T-helper 1 cell treated with Interleukin-12 subunit alpha and Interleukin-12 subunit beta and Interleukin-4 antibody, amounts not matched to agents 30 ng/mL and 1 ng/mL, for 36 hours (primary cell): ENCODE data around the gene ZNF524. TPM values are rescaled to one million over a fixed set of nuclear protein-coding genes. Genes with fewer than 3 reads are reported as not detected.

Experiments used
- intact Hi-C: fragments of 100-400 bp; cut with micrococcal nuclease; formaldehyde crosslinking; loops from one replicate; pipeline ENCODE4 v1.15.1; 2024
- total RNA-seq: library from RNA; stranded (reverse); gene quantifications from 2 replicates; pipeline ENCODE4 v1.2.3, GENCODE V29; 2022

ZNF524 gene
- total RNA-seq, 1 donor from 2014 or later: 21.0 TPM

- intact Hi-C loops: loop anchor here (10.0 kb wide), 1 partner anchor 884 kb away; the partner anchor contains the start of gene ZFP28
Measured at GRCh38 chr19:55651236-55651635, 51.1 kb downstream of the ZNF524 start.

GRCh38 chr19:55652311-55653128 is 52.4 kb downstream of the ZNF524 start:
- intact Hi-C loops: loop anchor here (1.0 to 10.0 kb wide), 3 partner anchors 9 to 882 kb away; partner anchors contain the start of genes ZFP28 and ZNF581

Other genes with a start within 250 kb of the ZNF524 start
- gene COX6B2, start 245.6 kb upstream of the ZNF524 start, total RNA-seq: 0.44 and 0.51 TPM in 2 replicates
- not detected in 2 replicates for gene GARIN5B, start 237.0 kb upstream of the ZNF524 start, total RNA-seq
- 0.51 and 0.74 TPM in 2 replicates for gene IL11, start 229.8 kb upstream of the ZNF524 start, total RNA-seq
- not detected in 2 replicates for gene TMEM190, start 223.5 kb upstream of the ZNF524 start, total RNA-seq
- gene TMEM238, start 216.0 kb upstream of the ZNF524 start, total RNA-seq: 11.8 and 14.8 TPM in 2 replicates
- 2,242 and 2,308 TPM in 2 replicates for gene RPL28, start 214.4 kb upstream of the ZNF524 start, total RNA-seq
- gene UBE2S, start 192.5 kb upstream of the ZNF524 start, total RNA-seq: 167 and 180 TPM in 2 replicates
- not detected in 2 replicates for gene SHISA7, start 157.0 kb upstream of the ZNF524 start, total RNA-seq
- 18.3 and 22.5 TPM in 2 replicates for gene ISOC2, start 138.6 kb upstream of the ZNF524 start, total RNA-seq
- gene C19orf85, start 135.5 kb upstream of the ZNF524 start, total RNA-seq: not detected in 2 replicates
- gene ZNF628, start 123.7 kb upstream of the ZNF524 start, total RNA-seq: 6.3 and 8.9 TPM in 2 replicates
- gene NAT14, start 115.1 kb upstream of the ZNF524 start, total RNA-seq: 11.4 and 13.2 TPM in 2 replicates
- gene SSC5D, start 111.9 kb upstream of the ZNF524 start, total RNA-seq: 0.15 and 0.39 TPM in 2 replicates
- not detected in 2 replicates for gene SBK2, start 63.2 kb upstream of the ZNF524 start, total RNA-seq
- gene SBK3, start 54.7 kb upstream of the ZNF524 start, total RNA-seq: not detected in 2 replicates
- 7.3 and 8.0 TPM in 2 replicates for gene ZNF579, start 19.4 kb upstream of the ZNF524 start, total RNA-seq
- 14.9 and 15.5 TPM in 2 replicates for gene FIZ1, start 771 bp upstream of the ZNF524 start, total RNA-seq
- 15.8 and 16.8 TPM in 2 replicates for gene ZNF865, start 5.4 kb downstream of the ZNF524 start, total RNA-seq
- gene ZNF784, start 24.3 kb downstream of the ZNF524 start, total RNA-seq: 4.6 and 4.7 TPM in 2 replicates
- 42.6 and 46.1 TPM in 2 replicates for gene ZNF580, start 40.7 kb downstream of the ZNF524 start, total RNA-seq
- 22.0 and 23.6 TPM in 2 replicates for gene ZNF581, start 43.4 kb downstream of the ZNF524 start, total RNA-seq
- 8.9 TPM in 2 replicates for gene CCDC106, start 47.9 kb downstream of the ZNF524 start, total RNA-seq
- gene U2AF2, start 54.7 kb downstream of the ZNF524 start, total RNA-seq: 258 and 268 TPM in 2 replicates
- gene EPN1, start 74.9 kb downstream of the ZNF524 start, total RNA-seq: 55.9 and 58.2 TPM in 2 replicates
- gene NLRP9, start 138.1 kb downstream of the ZNF524 start, total RNA-seq: not detected in 2 replicates
- gene RFPL4A, start 158.8 kb downstream of the ZNF524 start, total RNA-seq: not detected in 2 replicates
- gene RFPL4AL1, start 168.8 kb downstream of the ZNF524 start, total RNA-seq: not detected in 2 replicates
- gene NLRP11, start 231.7 kb downstream of the ZNF524 start, total RNA-seq: not detected in 2 replicates
- gene NLRP4, start 236.3 kb downstream of the ZNF524 start, total RNA-seq: not detected in 2 replicates